HEK293T (cell line): Measurements from ENCODE around the gene TTLL3.
"Not testable (repeated sequence)": the region's sequence is repeated elsewhere in the genome, so short reads cannot be mapped to it uniquely, and the experiment has no call there.

Experiments used
- ARNT ChIP-seq: fragments of 450-650 bp; IDR thresholded peaks from 2 replicates; pipeline ENCODE4 v1.6.1; 2017; ENCODE audit warnings: mild to moderate bottlenecking
- BHLHE40 ChIP-seq: fragments of 450-650 bp; IDR thresholded peaks from 2 replicates; pipeline ENCODE4 v1.6.1; 2016; ENCODE audit warnings: mild to moderate bottlenecking, moderate library complexity, borderline replicate concordance
- ELF4 ChIP-seq: fragments of 450-650 bp; IDR thresholded peaks from 2 replicates; pipeline ENCODE4 v1.6.1; 2017; ENCODE audit warnings: antibody characterized with exemption
- FOXA1 ChIP-seq: fragments of 450-650 bp; IDR thresholded peaks from 2 replicates; pipeline ENCODE4 v1.6.1; 2016; ENCODE audit warnings: mild to moderate bottlenecking

DNA sequence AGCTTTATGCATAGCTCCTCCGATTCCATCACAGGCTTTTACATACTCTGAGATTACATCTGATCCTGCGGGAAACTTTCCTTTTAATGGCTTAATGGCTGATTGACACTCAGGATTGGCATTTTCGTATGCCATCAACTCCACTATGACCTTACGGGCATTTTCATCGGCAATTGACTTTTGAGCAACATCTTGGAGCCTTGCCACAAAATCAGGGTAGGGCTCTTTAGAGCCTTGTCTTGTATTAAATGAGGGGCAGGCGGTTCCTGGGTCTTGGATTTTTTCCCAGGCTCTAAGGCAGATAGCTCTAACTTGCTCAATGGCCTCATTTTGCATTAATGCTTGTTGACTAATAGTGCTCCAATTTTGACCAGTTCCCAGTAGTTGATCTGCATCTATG is 41.9 kb downstream of the TTLL3 start:
- TF ChIP-seq BHLHE40, FOXA1, ARNT, ELF4: not testable (repeated sequence)
